Subcutaneous adipose tissue (tissue), 4 donors: Measurements from ENCODE around the gene SLC35F3. TPM values are rescaled to one million over a fixed set of nuclear protein-coding genes. Genes with fewer than 3 reads are reported as not detected.

Source experiments
- total RNA-seq, 4 donors: library from RNA; depleted of rRNA; stranded (reverse); fragments of >200 nt; gene quantifications; one replicate each; pipeline ENCODE4 v1.1.0, GENCODE V29; 2016
- TF ChIP-seq, protein P1 (sequence below): fragments of 450-650 bp; IDR thresholded peaks from one replicate; pipeline ENCODE4 v1.5.1; 2016; ENCODE audit warnings: low read depth, mild to moderate bottlenecking, control low read depth, antibody characterized with exemption, moderate library complexity

Gene SLC35F3
- total RNA-seq, 4 donors from 2014 or later, result 0.44 TPM; not detected in 3

DNA sequence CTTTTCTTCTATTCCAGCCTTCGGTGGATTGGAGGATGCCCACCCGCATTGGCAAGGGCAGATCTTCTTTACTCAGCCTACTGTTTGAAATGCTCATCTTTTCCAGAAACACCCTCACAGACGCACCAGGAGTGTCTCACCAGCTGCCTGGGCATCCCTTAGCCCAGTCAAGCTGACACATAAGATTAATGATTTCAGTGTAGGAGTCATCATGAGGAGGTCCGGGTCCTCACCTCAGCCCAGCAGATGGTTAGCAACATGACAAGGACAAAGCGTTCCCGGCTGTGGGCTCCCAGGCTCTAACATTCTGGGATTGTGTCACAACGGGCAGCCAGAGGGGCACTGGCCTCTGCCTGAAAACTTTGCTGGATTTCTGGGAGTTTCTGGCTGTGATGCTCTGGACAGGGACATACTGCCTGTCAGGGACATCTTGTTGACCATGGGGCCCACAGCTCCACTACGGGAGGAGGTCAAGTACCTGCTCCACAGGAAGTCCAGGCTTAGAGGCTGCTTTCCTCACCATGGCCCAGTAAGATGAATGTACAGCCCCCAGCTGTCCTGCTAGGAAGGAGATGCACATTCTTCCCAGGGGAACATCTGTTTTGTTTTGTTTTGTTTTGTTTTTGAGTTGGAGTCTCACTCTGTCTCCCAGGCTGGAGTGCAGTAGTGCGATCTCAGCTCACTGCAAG, 264.8 kb downstream of the SLC35F3 start:
- TF ChIP-seq, protein P1, sequence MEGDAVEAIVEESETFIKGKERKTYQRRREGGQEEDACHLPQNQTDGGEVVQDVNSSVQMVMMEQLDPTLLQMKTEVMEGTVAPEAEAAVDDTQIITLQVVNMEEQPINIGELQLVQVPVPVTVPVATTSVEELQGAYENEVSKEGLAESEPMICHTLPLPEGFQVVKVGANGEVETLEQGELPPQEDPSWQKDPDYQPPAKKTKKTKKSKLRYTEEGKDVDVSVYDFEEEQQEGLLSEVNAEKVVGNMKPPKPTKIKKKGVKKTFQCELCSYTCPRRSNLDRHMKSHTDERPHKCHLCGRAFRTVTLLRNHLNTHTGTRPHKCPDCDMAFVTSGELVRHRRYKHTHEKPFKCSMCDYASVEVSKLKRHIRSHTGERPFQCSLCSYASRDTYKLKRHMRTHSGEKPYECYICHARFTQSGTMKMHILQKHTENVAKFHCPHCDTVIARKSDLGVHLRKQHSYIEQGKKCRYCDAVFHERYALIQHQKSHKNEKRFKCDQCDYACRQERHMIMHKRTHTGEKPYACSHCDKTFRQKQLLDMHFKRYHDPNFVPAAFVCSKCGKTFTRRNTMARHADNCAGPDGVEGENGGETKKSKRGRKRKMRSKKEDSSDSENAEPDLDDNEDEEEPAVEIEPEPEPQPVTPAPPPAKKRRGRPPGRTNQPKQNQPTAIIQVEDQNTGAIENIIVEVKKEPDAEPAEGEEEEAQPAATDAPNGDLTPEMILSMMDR, result no peak

DNA sequence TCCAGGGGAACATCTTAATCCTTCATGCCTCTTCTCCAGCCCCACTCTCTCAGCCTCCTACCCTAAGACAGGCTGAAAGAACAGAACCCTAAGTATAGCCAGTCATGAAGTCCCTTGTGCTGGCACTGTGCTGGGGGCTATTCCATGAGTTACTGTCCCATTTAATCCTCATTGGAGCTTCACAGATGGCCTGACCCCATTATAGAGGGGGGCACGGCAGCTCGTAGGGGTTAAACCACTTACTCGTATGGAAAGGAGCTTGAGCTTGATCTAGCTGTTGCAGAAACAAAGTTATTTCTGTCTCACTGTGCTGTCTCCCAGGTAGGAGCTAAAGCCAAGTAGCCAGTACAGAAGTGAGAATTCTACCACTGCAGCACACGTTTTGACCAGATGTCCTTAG, 265.6 kb downstream of the SLC35F3 start:
- TF ChIP-seq, protein P1, result no peak

DNA sequence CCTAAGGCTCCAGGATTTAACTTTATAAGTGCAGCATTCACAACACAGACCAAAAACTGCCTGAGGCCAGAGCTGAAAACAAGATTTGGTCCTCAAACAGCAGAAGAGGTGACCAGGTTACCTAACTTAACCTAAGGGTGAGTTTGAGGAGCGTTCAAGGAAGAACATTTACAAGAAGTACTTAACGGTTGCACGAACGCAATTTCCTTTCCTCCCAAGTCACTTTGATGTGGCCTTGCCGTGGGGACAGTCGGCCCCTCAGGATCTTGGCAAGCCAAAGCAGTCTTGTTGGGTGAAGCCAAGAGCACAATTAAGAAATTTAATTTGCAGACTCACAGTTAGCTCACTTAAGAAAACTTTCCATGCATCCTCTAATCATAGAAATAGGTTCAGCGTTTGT, 266.1 kb downstream of the SLC35F3 start:
- TF ChIP-seq, protein P1, result no peak

DNA sequence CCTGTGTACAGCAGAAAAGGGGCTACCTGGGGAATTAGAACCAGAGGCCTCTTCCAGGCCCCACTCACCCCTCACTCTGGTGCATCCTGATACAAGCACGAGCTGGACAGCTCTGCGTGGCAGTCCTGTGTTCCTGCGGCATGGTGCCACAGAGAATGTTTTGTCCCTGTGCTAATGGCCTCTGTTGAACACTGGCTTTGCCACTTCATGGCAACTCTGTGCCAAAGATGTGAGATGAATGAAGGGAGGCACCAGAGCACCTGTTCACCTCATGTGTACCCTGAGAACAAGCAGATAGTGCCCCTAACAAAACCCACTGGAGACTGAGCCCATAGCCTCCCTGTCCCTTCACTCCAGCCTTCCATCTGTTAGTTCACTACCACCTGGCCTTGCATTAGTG, 269.5 kb downstream of the SLC35F3 start:
- TF ChIP-seq, protein P1, result no peak

DNA sequence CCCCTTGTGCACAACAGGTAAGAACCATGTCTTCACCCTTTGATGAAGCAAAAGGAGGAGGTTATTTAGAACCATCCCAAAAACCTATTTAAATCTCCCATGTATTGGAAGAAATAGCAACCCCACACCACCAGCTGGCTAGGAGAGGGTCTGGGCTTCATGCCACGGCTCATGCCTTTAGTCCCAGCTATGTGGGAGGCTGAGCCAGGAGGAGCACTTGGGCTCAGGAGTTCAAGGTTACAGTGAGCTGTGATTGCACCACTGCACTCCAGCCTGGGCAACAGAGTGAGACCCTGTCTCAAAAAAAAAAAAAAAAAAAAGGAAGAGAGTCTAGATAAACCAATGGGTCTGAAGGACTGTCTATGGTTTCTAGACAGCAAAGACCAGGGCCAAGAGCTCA, 270.9 kb downstream of the SLC35F3 start:
- TF ChIP-seq, protein P1, result no peak

DNA sequence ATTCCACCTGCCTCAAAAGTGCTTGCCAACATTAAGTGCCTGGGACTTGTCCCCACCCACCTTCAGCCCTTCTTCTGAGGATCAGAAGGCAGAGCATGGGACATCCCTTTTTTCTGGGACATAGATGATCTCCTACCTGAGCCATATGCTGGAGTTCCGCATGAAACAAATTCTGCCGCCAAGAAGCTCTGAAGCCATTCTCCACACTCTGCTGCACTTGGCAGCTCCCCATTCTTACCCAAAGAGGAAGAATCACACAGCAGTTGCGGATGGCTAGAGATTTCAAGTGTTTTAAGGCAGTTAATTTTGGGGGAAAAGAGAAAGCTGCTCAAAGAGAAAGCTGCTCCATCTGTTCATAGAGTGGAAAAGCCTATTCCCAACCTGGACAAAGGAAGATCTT, 271.5 kb downstream of the SLC35F3 start:
- TF ChIP-seq, protein P1, result no peak

DNA sequence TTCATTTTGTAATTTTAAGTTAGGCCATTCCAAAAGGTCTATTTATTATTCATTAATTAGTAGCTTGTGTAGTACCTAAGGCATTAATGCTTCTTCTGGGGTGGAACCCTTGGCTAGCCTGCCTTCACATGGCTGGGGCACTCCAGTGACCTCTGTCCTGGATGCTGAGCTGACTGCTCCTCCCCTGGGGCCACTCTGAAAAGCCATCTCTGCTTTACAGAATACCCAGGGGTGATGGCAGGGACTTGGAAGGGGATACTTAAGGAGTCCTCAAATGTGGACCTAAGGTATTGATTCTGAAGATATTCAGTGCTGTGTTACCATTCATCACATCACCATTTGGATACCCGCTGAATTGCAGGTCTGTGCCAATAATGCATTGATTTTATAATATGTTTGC, 281.0 kb downstream of the SLC35F3 start:
- TF ChIP-seq, protein P1, result no peak
